HL-60 (cell line): ENCODE measurements around the gene CEBPB.

ENCODE experiments used
- POLR2AphosphoS5 ChIP-seq: IDR thresholded peaks from 2 replicates; pipeline ENCODE4 v1.6.1; 2012; ENCODE audit warnings: low read depth
- SPI1 ChIP-seq: IDR thresholded peaks from 2 replicates; pipeline ENCODE4 v1.6.1; 2012; ENCODE audit warnings: low read depth, mild to moderate bottlenecking, borderline replicate concordance
- TF ChIP-seq, protein P1 (sequence below): IDR thresholded peaks from one replicate; pipeline ENCODE4 v1.5.1; 2011; ENCODE audit warnings: low read length, control low read depth, inconsistent platforms; ENCODE audit not compliant: insufficient read depth

DNA sequence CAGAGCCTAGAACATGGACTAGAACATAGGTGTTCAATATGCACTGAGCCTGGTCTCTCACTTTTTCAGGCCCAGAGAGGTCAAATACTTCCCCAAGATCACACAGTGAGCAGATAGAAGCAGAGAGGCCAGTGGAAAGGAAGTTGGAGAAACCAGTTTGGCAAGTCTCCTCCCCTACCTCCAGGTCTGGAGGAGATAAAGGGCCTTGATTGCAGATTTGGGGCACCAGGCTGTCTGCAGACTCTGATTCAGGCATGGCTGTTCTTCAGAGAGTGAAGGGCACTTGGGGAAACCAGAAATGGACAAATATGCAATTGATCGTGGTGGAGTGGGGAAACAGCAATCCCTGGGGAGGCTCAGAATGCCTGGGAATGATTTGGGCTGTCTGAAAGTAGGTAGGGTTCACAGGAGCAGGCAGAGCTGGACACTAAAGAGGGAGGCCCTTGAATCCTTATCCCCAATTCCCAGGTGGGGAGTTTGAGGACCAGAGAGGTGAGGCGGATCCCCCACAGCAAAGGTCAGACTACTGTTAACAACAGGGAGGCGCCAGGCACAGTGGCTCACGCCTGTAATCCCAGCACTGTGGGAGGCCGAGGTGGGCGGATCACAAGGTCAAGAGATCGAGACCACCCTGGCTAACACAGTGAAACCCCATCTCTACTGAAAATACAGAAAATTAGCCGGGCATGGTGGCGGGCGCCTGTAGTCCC, 39.4 kb upstream of the CEBPB start:
- TF ChIP-seq POLR2AphosphoS5 (no peak), SPI1 (no peak)
- TF ChIP-seq, protein P1, sequence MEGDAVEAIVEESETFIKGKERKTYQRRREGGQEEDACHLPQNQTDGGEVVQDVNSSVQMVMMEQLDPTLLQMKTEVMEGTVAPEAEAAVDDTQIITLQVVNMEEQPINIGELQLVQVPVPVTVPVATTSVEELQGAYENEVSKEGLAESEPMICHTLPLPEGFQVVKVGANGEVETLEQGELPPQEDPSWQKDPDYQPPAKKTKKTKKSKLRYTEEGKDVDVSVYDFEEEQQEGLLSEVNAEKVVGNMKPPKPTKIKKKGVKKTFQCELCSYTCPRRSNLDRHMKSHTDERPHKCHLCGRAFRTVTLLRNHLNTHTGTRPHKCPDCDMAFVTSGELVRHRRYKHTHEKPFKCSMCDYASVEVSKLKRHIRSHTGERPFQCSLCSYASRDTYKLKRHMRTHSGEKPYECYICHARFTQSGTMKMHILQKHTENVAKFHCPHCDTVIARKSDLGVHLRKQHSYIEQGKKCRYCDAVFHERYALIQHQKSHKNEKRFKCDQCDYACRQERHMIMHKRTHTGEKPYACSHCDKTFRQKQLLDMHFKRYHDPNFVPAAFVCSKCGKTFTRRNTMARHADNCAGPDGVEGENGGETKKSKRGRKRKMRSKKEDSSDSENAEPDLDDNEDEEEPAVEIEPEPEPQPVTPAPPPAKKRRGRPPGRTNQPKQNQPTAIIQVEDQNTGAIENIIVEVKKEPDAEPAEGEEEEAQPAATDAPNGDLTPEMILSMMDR, result no peak
